Keratinocyte (primary cell): ENCODE measurements around the gene PRPF18.

ENCODE experiments used
- CTCF ChIP-seq, 3 experiments: IDR thresholded peaks in 1 of 3; conservative IDR thresholded peaks in 1 of 3; optimal IDR thresholded peaks in 1 of 3; 2 replicates in 2 of 3; 3 replicates in 1 of 3; pipeline versions ENCODE3 to v1.5.1; 2011; ENCODE audit warnings: low read length in 3 of 3, mild to moderate bottlenecking in 3 of 3, moderate library complexity in 2 of 3, control low read depth in 1 of 3, inconsistent platforms in 1 of 3; ENCODE audit not compliant: insufficient read depth in 2 of 3; ENCODE audit errors: extremely low read depth in 1 of 3
- EZH2 ChIP-seq: IDR thresholded peaks from one replicate; pipeline ENCODE4 v1.6.1; 2012; ENCODE audit warnings: inconsistent platforms, mild to moderate bottlenecking, low read length, moderate library complexity

- TF ChIP-seq CTCF (optimal IDR thresholded peaks at IDR 0.05 in 1 of 3, IDR thresholded peaks at IDR 0.05 in 1 of 3, conservative IDR thresholded peaks at IDR 0.05 in 1 of 3; ENCODE audit: extremely low read depth in 1 of 3, insufficient read depth in 2 of 3, low read length in 3 of 3) = peak; percentile 83 to 94 (median 89)
- no peak for TF ChIP-seq EZH2
Measured at GRCh38 chr10:13659887-13660550, 73.3 kb downstream of the PRPF18 start.
